A673 (cell line): ENCODE data around the gene FIGNL1. TPM values are rescaled to one million over a fixed set of nuclear protein-coding genes. Genes with fewer than 3 reads are reported as not detected.

Experiments
- BruUV-seq: library from RNA; stranded (reverse); fragments of 400-500 nt; replicated peaks from 2 replicates; lab custom pipeline; 2021; lab: Mats Ljungman, UMichigan
- CTCF ChIA-PET: fragments of 300-600 bp; sonication (Branson Sonifier 250); formaldehyde crosslinking; loops from one replicate; lab custom pipeline; 2022; ENCODE audit warnings: antibody characterized with exemption; lab: Charles Lee
- POLR2A ChIA-PET: fragments of 300-600 bp; sonication (Branson Sonifier 250); formaldehyde crosslinking; loops from one replicate; lab custom pipeline; 2022; ENCODE audit warnings: antibody characterized with exemption; ENCODE audit not compliant: low non-redundant PET; lab: Charles Lee
- DNase-seq: peaks from one replicate; pipeline ENCODE4 v3.0.0-alpha.2; 2015; ENCODE audit warnings: low spot score
- H3K27ac ChIP-seq: fragments of 200-600 bp; sonication (generic); 2 replicates; pipeline ENCODE4 v1.5.1; 2016; ENCODE audit warnings: mixed run types, low read depth, mild to moderate bottlenecking, mixed read lengths, antibody characterized with exemption, low read length; ENCODE audit not compliant: poor library complexity, severe bottlenecking
- H3K27me3 ChIP-seq: fragments of 200-600 bp; sonication (generic); replicated peaks from 2 replicates; pipeline ENCODE4 v1.6.1; 2017; ENCODE audit warnings: mixed run types, low read depth, mild to moderate bottlenecking, mixed read lengths, antibody characterized with exemption, low read length; ENCODE audit not compliant: insufficient read depth, poor library complexity
- H3K36me3 ChIP-seq: fragments of 200-600 bp; sonication (generic); 2 replicates; pipeline ENCODE4 v1.6.1; 2016; ENCODE audit warnings: mixed run types, mild to moderate bottlenecking, mixed read lengths, antibody characterized with exemption, low read length; ENCODE audit not compliant: insufficient read depth, poor library complexity, severe bottlenecking
- H3K4me1 ChIP-seq: fragments of 200-600 bp; sonication (generic); 2 replicates; pipeline ENCODE4 v1.6.1; 2017; ENCODE audit warnings: mixed run types, mild to moderate bottlenecking, mixed read lengths, antibody characterized with exemption, low read length; ENCODE audit not compliant: insufficient read depth, poor library complexity, severe bottlenecking
- H3K4me3 ChIP-seq: fragments of 200-600 bp; sonication (generic); 2 replicates; pipeline ENCODE4 v1.5.1; 2016; ENCODE audit warnings: low read depth, mixed run types, mild to moderate bottlenecking, mixed read lengths, low read length; ENCODE audit not compliant: poor library complexity, severe bottlenecking
- H3K9me3 ChIP-seq: fragments of 200-600 bp; sonication (generic); 2 replicates; pipeline ENCODE4 v1.6.1; 2016; ENCODE audit warnings: mixed run types, low read depth, mild to moderate bottlenecking, mixed read lengths, antibody characterized with exemption, low read length; ENCODE audit not compliant: poor library complexity, severe bottlenecking
- EZH2 ChIP-seq: fragments of 200-600 bp; sonication (generic); IDR thresholded peaks from 2 replicates; pipeline ENCODE4 v1.6.1; 2017; ENCODE audit warnings: borderline replicate concordance, low read depth, mild to moderate bottlenecking, mixed read lengths, antibody characterized with exemption, low read length; ENCODE audit not compliant: poor library complexity, severe bottlenecking
- intact Hi-C: fragments of 100-400 bp; cut with micrococcal nuclease; formaldehyde crosslinking; loops from one replicate; pipeline ENCODE4 v1.10.0; 2022; ENCODE audit not compliant: unreplicated experiment
- total RNA-seq: library from RNA; stranded (reverse); gene quantifications from 2 replicates; pipeline ENCODE4 v1.2.3, GENCODE V29; 2021
- TF ChIP-seq, protein P1 (sequence below): fragments of 300-800, 200-600 bp; sonication (generic); conservative IDR thresholded peaks from 2 replicates; pipeline ENCODE4 v1.5.1; 2017; ENCODE audit warnings: low read depth, mild to moderate bottlenecking, antibody characterized with exemption, low read length, moderate library complexity, mixed read lengths

The FIGNL1 gene
- total RNA-seq, 1 experiment from 2014 or later, result 41.3 TPM

DNA sequence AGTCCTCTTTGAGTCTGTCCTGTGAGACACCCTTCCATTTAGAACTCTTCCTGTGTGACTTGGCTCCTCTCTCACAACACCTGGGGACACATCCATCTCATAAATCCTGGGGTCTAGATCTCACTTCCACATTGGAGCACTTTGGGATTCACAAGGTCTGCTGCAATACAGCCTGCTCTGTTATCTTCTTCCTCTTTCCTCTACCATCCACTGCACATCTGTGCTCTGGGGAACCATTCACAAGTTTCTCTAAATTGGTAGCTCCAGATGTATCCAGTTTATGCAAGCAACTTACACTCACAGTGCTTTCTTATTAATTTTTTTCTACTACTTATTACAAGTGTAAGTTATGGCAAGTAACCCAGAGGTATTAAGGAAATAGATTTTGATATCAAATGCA lies 5.5 kb upstream of the FIGNL1 start:
- no peak for TF ChIP-seq EZH2
- no peaks in the 10 kb centered on the region for H3K4me1 ChIP-seq
- no peak overlapping the region for H3K27ac ChIP-seq
- BruUV-seq, result no TSS peak
- ChIA-PET POLR2A (no interaction called here), CTCF (no interaction called here)
- H3K4me3 ChIP-seq, result no peak overlapping the region
- DNase-seq, result no peak
- no peaks in the 10 kb centered on the region for H3K9me3 ChIP-seq
- no peaks in the 10 kb centered on the region for H3K36me3 ChIP-seq
- intact Hi-C loops, result no loop called here
- H3K27me3 ChIP-seq, result peaks cover 17% of the 10 kb centered on the region

DNA sequence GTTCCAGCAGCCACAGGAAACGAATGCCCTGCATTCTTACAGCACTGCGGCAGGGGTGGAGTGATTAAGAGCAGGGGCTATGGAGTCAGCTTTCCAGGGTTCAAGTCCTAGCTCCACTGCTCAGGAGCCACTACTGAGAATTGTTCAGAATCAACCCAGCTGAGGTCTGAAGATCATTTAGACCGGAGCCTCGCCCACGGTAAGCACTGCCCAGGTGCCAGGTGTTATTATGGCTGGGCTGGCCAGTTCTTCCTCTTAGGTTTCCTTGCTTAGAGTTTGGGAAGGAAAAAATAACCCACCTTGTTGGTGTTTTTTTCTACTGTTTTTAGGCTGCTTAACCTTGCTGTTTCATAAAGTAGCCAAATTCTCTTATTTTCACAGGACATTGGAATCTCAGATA lies 4.8 kb upstream of the FIGNL1 start:
- DNase-seq, result no peak
- no peaks in the 10 kb centered on the region for H3K36me3 ChIP-seq
- no peaks in the 10 kb centered on the region for H3K9me3 ChIP-seq
- H3K4me3 ChIP-seq, result no peak overlapping the region
- POLR2A ChIA-PET, result no interaction called here
- CTCF ChIA-PET, result no interaction called here
- intact Hi-C loops, result no loop called here
- H3K27me3 ChIP-seq, result peaks cover 17% of the 10 kb centered on the region
- no peaks in the 10 kb centered on the region for H3K4me1 ChIP-seq
- no TSS peak for BruUV-seq
- no peak overlapping the region for H3K27ac ChIP-seq
- TF ChIP-seq, protein P1, sequence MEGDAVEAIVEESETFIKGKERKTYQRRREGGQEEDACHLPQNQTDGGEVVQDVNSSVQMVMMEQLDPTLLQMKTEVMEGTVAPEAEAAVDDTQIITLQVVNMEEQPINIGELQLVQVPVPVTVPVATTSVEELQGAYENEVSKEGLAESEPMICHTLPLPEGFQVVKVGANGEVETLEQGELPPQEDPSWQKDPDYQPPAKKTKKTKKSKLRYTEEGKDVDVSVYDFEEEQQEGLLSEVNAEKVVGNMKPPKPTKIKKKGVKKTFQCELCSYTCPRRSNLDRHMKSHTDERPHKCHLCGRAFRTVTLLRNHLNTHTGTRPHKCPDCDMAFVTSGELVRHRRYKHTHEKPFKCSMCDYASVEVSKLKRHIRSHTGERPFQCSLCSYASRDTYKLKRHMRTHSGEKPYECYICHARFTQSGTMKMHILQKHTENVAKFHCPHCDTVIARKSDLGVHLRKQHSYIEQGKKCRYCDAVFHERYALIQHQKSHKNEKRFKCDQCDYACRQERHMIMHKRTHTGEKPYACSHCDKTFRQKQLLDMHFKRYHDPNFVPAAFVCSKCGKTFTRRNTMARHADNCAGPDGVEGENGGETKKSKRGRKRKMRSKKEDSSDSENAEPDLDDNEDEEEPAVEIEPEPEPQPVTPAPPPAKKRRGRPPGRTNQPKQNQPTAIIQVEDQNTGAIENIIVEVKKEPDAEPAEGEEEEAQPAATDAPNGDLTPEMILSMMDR, result no peak
- TF ChIP-seq EZH2, result no peak

DNA sequence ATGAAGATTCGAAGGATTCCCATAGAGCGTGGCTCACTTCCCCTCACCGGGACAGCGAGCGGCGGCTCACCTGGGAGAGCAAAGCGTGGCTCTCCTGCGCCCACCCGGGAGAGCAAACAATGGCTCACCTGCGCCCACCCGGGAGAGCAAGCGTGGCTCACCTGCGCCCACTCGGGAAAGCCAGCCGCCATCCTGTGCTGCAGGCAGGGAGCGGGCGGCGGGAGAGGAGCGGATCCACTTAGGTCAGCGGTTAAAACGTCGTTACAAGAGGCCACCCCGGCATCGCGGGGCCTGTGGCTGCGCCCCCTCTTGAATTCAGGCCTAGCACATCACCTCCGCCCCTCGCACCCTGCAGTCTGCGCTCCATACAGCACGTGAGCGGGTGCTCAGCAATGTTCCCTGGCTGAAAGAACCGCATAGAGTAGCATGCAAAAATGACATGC lies 461 bp upstream of the FIGNL1 start:
- ChIA-PET CTCF (no interaction called here), POLR2A (no interaction called here)
- H3K27ac ChIP-seq, result peak overlapping the region; percentile 89
- peaks cover 18% of the 10 kb centered on the region for H3K36me3 ChIP-seq
- TF ChIP-seq, protein P1, result no peak
- TF ChIP-seq EZH2, result no peak
- DNase-seq, result no peak
- peaks cover 12% of the 10 kb centered on the region for H3K4me1 ChIP-seq
- no TSS peak for BruUV-seq
- H3K27me3 ChIP-seq, result no peaks in the 10 kb centered on the region
- H3K4me3 ChIP-seq, result peak overlapping the region; percentile 94
- H3K9me3 ChIP-seq, result no peaks in the 10 kb centered on the region
- intact Hi-C loops, result no loop called here

DNA sequence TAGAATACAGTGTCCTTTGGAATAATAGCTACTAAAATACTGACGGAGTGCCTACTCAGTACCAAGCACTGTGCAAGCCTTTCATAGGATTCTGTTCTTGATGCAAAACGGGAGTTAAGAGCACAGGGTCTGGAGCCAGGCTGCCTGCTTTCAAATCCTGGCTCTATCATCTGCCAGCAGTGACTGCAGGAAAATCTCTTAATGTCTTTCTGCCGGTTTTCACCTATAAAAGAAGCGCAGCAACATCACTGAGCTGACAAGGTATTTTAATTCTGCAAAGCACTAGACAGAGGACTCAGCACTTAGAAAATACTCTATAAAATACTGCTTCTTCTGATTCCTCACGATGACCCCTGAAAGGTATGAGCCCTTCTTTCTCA lies 659 bp downstream of the FIGNL1 start:
- peak; percentile 7 for DNase-seq
- Histone ChIP-seq H3K4me1 (peaks cover 12% of the 10 kb centered on the region), H3K9me3 (no peaks in the 10 kb centered on the region), H3K36me3 (peaks cover 29% of the 10 kb centered on the region), H3K27ac (peak overlapping the region; percentile 89), H3K4me3 (peak overlapping the region; percentile 94), H3K27me3 (no peaks in the 10 kb centered on the region)
- TF ChIP-seq, protein P1, result no peak
- TF ChIP-seq EZH2, result no peak
- POLR2A ChIA-PET, result no interaction called here
- BruUV-seq, result no TSS peak
- intact Hi-C loops, result no loop called here
- CTCF ChIA-PET, result no interaction called here
